Epidermal melanocyte (primary cell): ENCODE results near the gene HECTD1.
"Not testable (repeated sequence)": the region's sequence is repeated elsewhere in the genome, so short reads cannot be mapped to it uniquely, and the experiment has no call there.

Experiments
- DNase-seq: peaks from one replicate; pipeline ENCODE4 v3.0.0; 2011; ENCODE audit warnings: low spot score; ENCODE audit not compliant: insufficient read length

HECTD1 gene

GRCh38 chr14:31154956-31155355 is 52.6 kb downstream of the HECTD1 start:
- no peak for DNase-seq

- DNase-seq: no peak
These were observed 65.0 kb downstream of the HECTD1 start for GRCh38 chr14:31142455-31143087.

- DNase-seq: no peak
These were observed 68.2 kb downstream of the HECTD1 start for GRCh38 chr14:31139301-31139847.

GRCh38 chr14:31138301-31138700 is 69.3 kb downstream of the HECTD1 start:
- DNase-seq: no peak

GRCh38 chr14:31137214-31137889 is 70.2 kb downstream of the HECTD1 start:
- no peak for DNase-seq

- DNase-seq: no peak
These were observed 74.5 kb downstream of the HECTD1 start for GRCh38 chr14:31133133-31133532.

GRCh38 chr14:31128601-31129526 is 78.7 kb downstream of the HECTD1 start:
- DNase-seq: no peak

- no peak for DNase-seq
These were observed 79.9 kb downstream of the HECTD1 start for GRCh38 chr14:31127690-31128089.

- no peak for DNase-seq
These were observed 80.9 kb downstream of the HECTD1 start for GRCh38 chr14:31126680-31127079.

GRCh38 chr14:31125231-31125630 is 82.4 kb downstream of the HECTD1 start:
- no peak for DNase-seq

GRCh38 chr14:31124197-31124596 is 83.4 kb downstream of the HECTD1 start:
- DNase-seq: no peak

- DNase-seq: no peak
These were observed 84.7 kb downstream of the HECTD1 start for GRCh38 chr14:31122921-31123320.

- no peak for DNase-seq
These were observed 85.4 kb downstream of the HECTD1 start for GRCh38 chr14:31122098-31122611.

- DNase-seq: no peak
These were observed 88.7 kb downstream of the HECTD1 start for GRCh38 chr14:31118892-31119291.

GRCh38 chr14:31113794-31114193 is 93.8 kb downstream of the HECTD1 start:
- DNase-seq: no peak

- no peak for DNase-seq
These were observed 96.7 kb downstream of the HECTD1 start for GRCh38 chr14:31110872-31111271.

- no peak for DNase-seq
These were observed 98.3 kb downstream of the HECTD1 start for GRCh38 chr14:31109257-31109656.

GRCh38 chr14:31106768-31107167 is 100.8 kb downstream of the HECTD1 start:
- DNase-seq: no peak

- DNase-seq: no peak
These were observed 110.5 kb downstream of the HECTD1 start for GRCh38 chr14:31097081-31097480.

- DNase-seq: no peak
These were observed 111.3 kb downstream of the HECTD1 start for GRCh38 chr14:31096255-31096654.

- DNase-seq: not testable (repeated sequence)
These were observed 111.8 kb downstream of the HECTD1 start for GRCh38 chr14:31095817-31096216.
